HepG2 (cell line): ENCODE data around the gene BCO2. TPM values are rescaled to one million over a fixed set of nuclear protein-coding genes. Genes with fewer than 3 reads are reported as not detected.

Experiments
- ATAC-seq: fragments of 200-7000 bp; cut with Tn5 transposase; 3 replicates; pipeline ENCODE4 v1.9.1; 2020; ENCODE audit warnings: mild to moderate bottlenecking, moderate library complexity
- BruUV-seq: library from RNA; stranded (reverse); fragments of 400-500 nt; replicated peaks from 2 replicates; lab custom pipeline; 2021; lab: Mats Ljungman, UMichigan
- CTCF ChIA-PET: fragments of 300-600 bp; formaldehyde crosslinking; extraction: SDS; loops from one replicate; lab custom pipeline; 2021; ENCODE audit warnings: low total read pairs, inconsistent platforms, low intra/inter-chr PET ratio; lab: Yijun Ruan, JAX
- POLR2A ChIA-PET: fragments of 350-600 bp; sonication (Branson Sonifier 250); formaldehyde crosslinking; loops from one replicate; lab custom pipeline; 2020; ENCODE audit warnings: antibody characterized with exemption, inconsistent platforms; lab: Yijun Ruan, JAX
- DNase-seq: peaks from one replicate; pipeline ENCODE4 v3.0.0-alpha.2; 2015; ENCODE audit warnings: low spot score
- FAIRE-seq: peaks from 3 replicates; lab custom pipeline; 2011; peaks lifted over from hg19 to GRCh38; lab: Jason Lieb, UNC
- H2AFZ ChIP-seq: one replicate; pipeline ENCODE4 v1.6.1; 2011; ENCODE audit warnings: low read length, inconsistent platforms
- H3K27ac ChIP-seq: fragments of 300-600 bp; 3 replicates; pipeline ENCODE4 v1.8.0; 2011; ENCODE audit warnings: mixed run types, mild to moderate bottlenecking, mixed read lengths, low read length, inconsistent platforms; ENCODE audit not compliant: insufficient read depth; ENCODE audit errors: extremely low read length
- H3K27me3 ChIP-seq, 2 experiments: fragments of 200-600 bp in 1 of 2; 2 replicates in 1 of 2; 3 replicates in 1 of 2; pipeline versions ENCODE4 v1.6.0 to v1.8.0; 2011; ENCODE audit warnings: low read length in 2 of 2, mild to moderate bottlenecking in 2 of 2, moderate library complexity in 2 of 2, inconsistent platforms in 1 of 2; ENCODE audit not compliant: insufficient read depth in 2 of 2, control insufficient read depth in 1 of 2
- H3K36me3 ChIP-seq, 2 experiments: fragments of 200-600 bp in 1 of 2; replicated peaks in 1 of 2; 2 replicates in 1 of 2; 3 replicates in 1 of 2; pipeline versions ENCODE4 v1.5.1 to v1.8.0; 2011; ENCODE audit warnings: low read length in 2 of 2, inconsistent platforms in 1 of 2; ENCODE audit not compliant: insufficient read depth in 2 of 2, control insufficient read depth in 1 of 2
- H3K4me1 ChIP-seq: 2 replicates; pipeline ENCODE4 v1.5.1; 2012; ENCODE audit warnings: low read length, inconsistent platforms; ENCODE audit not compliant: insufficient read depth
- H3K4me2 ChIP-seq: 2 replicates; pipeline ENCODE4 v1.6.0; 2011; ENCODE audit warnings: low read depth, low read length, inconsistent platforms
- H3K4me3 ChIP-seq, 3 experiments: fragments of 200-600 bp in 1 of 3; sonication (generic), shearing (Covaris generic) in 1 of 3; replicated peaks in 1 of 3; 2 replicates each; pipeline ENCODE4 v1.5.1; 2011 to 2016; ENCODE audit warnings: low read length in 3 of 3, inconsistent platforms in 2 of 3, low read depth in 2 of 3, mild to moderate bottlenecking in 2 of 3, control low read depth in 1 of 3, mixed read lengths in 1 of 3; ENCODE audit not compliant: insufficient read depth in 1 of 3
- H3K79me2 ChIP-seq: one replicate; pipeline ENCODE4 v1.6.1; 2011; ENCODE audit warnings: low read length, inconsistent platforms; ENCODE audit not compliant: insufficient read depth
- H3K9ac ChIP-seq: 2 replicates; pipeline ENCODE4 v1.6.0; 2011; ENCODE audit warnings: mild to moderate bottlenecking, low read depth, low read length, inconsistent platforms; ENCODE audit not compliant: insufficient read depth
- H3K9me3 ChIP-seq: 2 replicates; pipeline ENCODE4 v1.5.1; 2012; ENCODE audit warnings: mild to moderate bottlenecking, low read length
- H4K20me1 ChIP-seq: 2 replicates; pipeline ENCODE4 v1.6.0; 2011; ENCODE audit warnings: inconsistent platforms, mild to moderate bottlenecking, low read length, moderate library complexity; ENCODE audit not compliant: insufficient read depth
- HNRNPLL ChIP-seq: fragments of 200-400 bp; formaldehyde crosslinking; IDR thresholded peaks from 2 replicates; pipeline ENCODE4 v1.6.1; 2017; ENCODE audit warnings: mild to moderate bottlenecking, low read depth, low read length; ENCODE audit not compliant: poor library complexity, severe bottlenecking
- KDM3A ChIP-seq: IDR thresholded peaks from 2 replicates; pipeline ENCODE4 v1.6.1; 2018; ENCODE audit warnings: low read depth, missing compliant biosample characterization
- MEIS1 ChIP-seq: sonication (generic); formaldehyde crosslinking; IDR thresholded peaks from 2 replicates; pipeline ENCODE4 v1.9.0; 2021; ENCODE audit warnings: mild to moderate bottlenecking, missing genetic modification reagents, moderate library complexity, borderline replicate concordance
- MTA1 ChIP-seq: sonication (generic); formaldehyde crosslinking; IDR thresholded peaks from 2 replicates; pipeline ENCODE4 v1.4.0; 2020; ENCODE audit warnings: missing genetic modification reagents, mild to moderate bottlenecking, borderline replicate concordance
- RAD21 ChIP-seq: fragments of 450-650 bp; formaldehyde crosslinking; IDR thresholded peaks from 2 replicates; pipeline ENCODE4 v1.5.0; 2020; ENCODE audit warnings: mild to moderate bottlenecking
- ZBTB1 ChIP-seq: sonication (generic); formaldehyde crosslinking; IDR thresholded peaks from 2 replicates; pipeline ENCODE4 v1.4.0; 2020; ENCODE audit warnings: missing genetic modification reagents, borderline replicate concordance
- ZNF142 ChIP-seq: sonication (generic); formaldehyde crosslinking; IDR thresholded peaks from 2 replicates; pipeline ENCODE4 v1.4.0; 2020; ENCODE audit warnings: missing genetic modification reagents
- ZNF362 ChIP-seq: sonication (generic); formaldehyde crosslinking; IDR thresholded peaks from 2 replicates; pipeline ENCODE4 v1.4.0; 2020; ENCODE audit warnings: missing genetic modification reagents, mild to moderate bottlenecking, borderline replicate concordance
- ZSCAN21 ChIP-seq: sonication (generic); formaldehyde crosslinking; IDR thresholded peaks from 2 replicates; pipeline ENCODE4 v1.8.0; 2022; ENCODE audit warnings: mild to moderate bottlenecking, missing genetic modification reagents, moderate library complexity, borderline replicate concordance
- WGBS: methylation state at CpG from one replicate; pipeline ENCODE4 v1.1.6; 2017; ENCODE audit warnings: low lambda C conversion rate; 5-methylcytosine and 5-hydroxymethylcytosine counted together
- in situ Hi-C: cut with HindIII; loops from 2 replicates; pipeline ENCODE4 v1.10.0; 2017; ENCODE audit warnings: low pct_unique_long_range_greater_than_20kb; ENCODE audit not compliant: extremely low pct_ligation_motif_present
- intact Hi-C: fragments of 100-400 bp; cut with micrococcal nuclease; formaldehyde crosslinking; loops from one replicate; pipeline ENCODE4 v1.10.0; 2022; ENCODE audit not compliant: unreplicated experiment
- polyA plus RNA-seq, 8 experiments: library from polyadenylated mRNA; depleted of rRNA in 3 of 8; stranded (reverse) in 7 of 8; unstranded in 1 of 8; fragments of >200 nt; fragmentation: Illumina TruSeq in 4 of 8; extraction: Trizol in 4 of 8; gene quantifications; 2 replicates each; pipeline versions ENCODE4 v1.2.1 to v1.2.3, GENCODE V29; 2011 to 2016; ENCODE audit warnings: low read depth in 4 of 8, missing spikeins in 1 of 8, mixed read lengths in 1 of 8; ENCODE audit not compliant: insufficient read depth in 1 of 8
- total RNA-seq, 5 experiments: library from RNA; depleted of rRNA; stranded (reverse); fragments of >200 nt; fragmentation: Illumina TruSeq; extraction: Trizol; gene quantifications; 2 replicates each; pipeline ENCODE4 v1.2.3, GENCODE V29; 2016; ENCODE audit warnings: low read depth in 1 of 5

BCO2 gene
- total and polyA plus RNA-seq, 2 of the 13 experiments (the other 11 are each of a cell fraction or from before 2014, with no cell fraction given) = 0.38 to 0.58 TPM

- no peak for DNase-seq
- Histone ChIP-seq H3K27me3 (no peaks in the 10 kb centered on the region), H3K4me2 (no peak overlapping the region), H3K9me3 (no peaks in the 10 kb centered on the region), H3K27ac (no peak overlapping the region), H3K79me2 (no peaks in the 10 kb centered on the region), H3K36me3 (no peaks in the 10 kb centered on the region), H2AFZ (no peak overlapping the region), H3K4me1 (no peaks in the 10 kb centered on the region), H4K20me1 (no peaks in the 10 kb centered on the region), H3K9ac (no peak overlapping the region), H3K4me3 (no peak overlapping the region)
- WGBS = 21% methylated on average over 2 of the region's 2 CpGs
- in situ Hi-C loops = no loop called here
- ATAC-seq = no peak
- BruUV-seq = no TSS peak
- no peak for FAIRE-seq
- intact Hi-C loops = no loop called here
- CTCF ChIA-PET = no interaction called here
- TF ChIP-seq ZSCAN21 (CRISPR knock-in tag) = no peak
- TF ChIP-seq MEIS1 (CRISPR knock-in tag) = no peak
- no peak for TF ChIP-seq RAD21 (CRISPR knock-in tag)
- no peak for TF ChIP-seq KDM3A
- TF ChIP-seq ZBTB1 (CRISPR knock-in tag) = no peak
- TF ChIP-seq MTA1 = no peak
- TF ChIP-seq HNRNPLL = no peak
- POLR2A ChIA-PET = no interaction called here
Measured at GRCh38 chr11:112132737-112133136, 42.6 kb upstream of the BCO2 start.

GRCh38 chr11:112134473-112134872 is 40.8 kb upstream of the BCO2 start:
- Histone ChIP-seq H3K4me3 (no peak overlapping the region), H3K4me2 (no peak overlapping the region), H3K27me3 (no peaks in the 10 kb centered on the region), H3K9me3 (no peaks in the 10 kb centered on the region), H2AFZ (no peak overlapping the region), H3K9ac (no peak overlapping the region), H3K4me1 (no peaks in the 10 kb centered on the region), H4K20me1 (no peaks in the 10 kb centered on the region), H3K79me2 (no peaks in the 10 kb centered on the region), H3K36me3 (no peaks in the 10 kb centered on the region), H3K27ac (no peak overlapping the region)
- DNase-seq (no peak), ATAC-seq (no peak), FAIRE-seq (no peak)
- BruUV-seq = no TSS peak
- 85% methylated on average over 4 of the region's 4 CpGs for WGBS
- ChIA-PET POLR2A (no interaction called here), CTCF (no interaction called here)
- intact Hi-C loops (no loop called here), in situ Hi-C loops (no loop called here)
- no peak for TF ChIP-seq ZNF362
- TF ChIP-seq ZNF142 (CRISPR knock-in tag) = no peak
